OCI-LY7 (cell line): ENCODE data around the gene C6orf136.

Experiments
- CTCF ChIP-seq: fragments of 200-600 bp; sonication (generic); conservative IDR thresholded peaks from 2 replicates; pipeline ENCODE4 v1.5.1; 2014; ENCODE audit warnings: mild to moderate bottlenecking, antibody characterized with exemption, low read length, moderate library complexity, mixed read lengths
- EZH2phosphoT487 ChIP-seq: fragments of 200-600 bp; sonication (generic); IDR thresholded peaks from 2 replicates; pipeline ENCODE4 v1.6.1; 2018; ENCODE audit warnings: low read depth, borderline replicate concordance, mild to moderate bottlenecking, mixed run types, antibody characterized with exemption, low read length, moderate library complexity, mixed read lengths

- TF ChIP-seq CTCF = no peak
- no peak for TF ChIP-seq EZH2phosphoT487
These were observed 8.1 kb downstream of the C6orf136 start for GRCh38 chr6:30654798-30655742.
